ENCODE data around the gene CDC25B. TPM values are rescaled to one million over a fixed set of nuclear protein-coding genes. Genes with fewer than 3 reads are reported as not detected.
A peak's percentile ranks its signal among the peaks of the same experiment; 100 is the strongest.

The CDC25B gene
- total and polyA plus RNA-seq, 2 of the 8 experiments (the other 6 are each of a cell fraction or from before 2014, with no cell fraction given), result 21.7 to 31.2 TPM

DNA sequence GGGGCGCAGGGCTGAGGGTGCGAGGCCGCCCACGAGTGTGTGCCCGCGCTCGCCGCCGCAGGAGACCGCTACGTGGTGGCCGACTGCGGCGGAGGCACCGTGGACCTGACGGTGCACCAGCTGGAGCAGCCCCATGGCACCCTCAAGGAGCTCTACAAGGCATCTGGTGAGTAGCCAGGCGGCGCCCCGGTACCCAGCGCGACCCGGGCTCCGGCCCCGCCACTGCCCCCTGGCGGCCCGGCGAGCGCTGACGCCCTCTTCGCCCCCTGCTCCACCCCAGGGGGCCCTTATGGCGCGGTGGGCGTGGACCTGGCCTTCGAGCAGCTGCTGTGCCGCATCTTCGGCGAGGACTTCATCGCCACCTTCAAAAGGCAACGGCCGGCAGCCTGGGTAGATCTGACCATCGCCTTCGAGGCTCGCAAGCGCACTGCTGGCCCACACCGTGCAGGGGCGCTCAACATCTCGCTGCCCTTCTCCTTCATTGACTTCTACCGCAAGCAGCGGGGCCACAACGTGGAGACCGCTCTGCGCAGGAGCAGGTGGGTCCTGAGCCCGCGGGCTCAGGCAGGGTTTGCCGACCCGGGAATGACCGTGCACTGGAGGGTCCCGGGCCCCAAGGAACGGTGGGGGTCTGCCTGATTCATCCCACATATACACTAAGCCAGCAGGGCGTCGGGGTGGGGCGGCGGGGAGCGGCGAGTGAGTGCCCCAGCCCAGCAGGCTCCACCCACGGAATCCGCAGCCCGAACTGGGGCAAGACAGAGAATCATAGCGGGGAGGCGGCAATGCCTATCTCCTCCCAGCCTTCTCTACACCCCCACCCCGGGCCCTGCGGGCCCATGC is 46.2 kb upstream of the CDC25B start (continued):
- no peak for TF ChIP-seq GTF2F1 (IDR thresholded peaks at IDR 0.05; ENCODE audit: borderline replicate concordance, low read depth, low read length)
- TF ChIP-seq CTCF (IDR thresholded peaks at IDR 0.05; ENCODE audit: control extremely low read depth in 1 of 3, insufficient read depth in 1 of 3, low read depth in 1 of 3, low read length in 3 of 3), result peak; percentile 79 to 99 (median 84)
- peak; percentile 52; the same call in 1 of the 2 replicates for TF ChIP-seq TBP (IDR thresholded peaks at IDR 0.05; ENCODE audit: low read depth, low read length)
- no peak for TF ChIP-seq JUN (IDR thresholded peaks at IDR 0.05; ENCODE audit: low read depth, low read length)
- TF ChIP-seq CEBPB (IDR thresholded peaks at IDR 0.05; ENCODE audit: low read depth, low read length), result no peak
- TF ChIP-seq, protein P1, sequence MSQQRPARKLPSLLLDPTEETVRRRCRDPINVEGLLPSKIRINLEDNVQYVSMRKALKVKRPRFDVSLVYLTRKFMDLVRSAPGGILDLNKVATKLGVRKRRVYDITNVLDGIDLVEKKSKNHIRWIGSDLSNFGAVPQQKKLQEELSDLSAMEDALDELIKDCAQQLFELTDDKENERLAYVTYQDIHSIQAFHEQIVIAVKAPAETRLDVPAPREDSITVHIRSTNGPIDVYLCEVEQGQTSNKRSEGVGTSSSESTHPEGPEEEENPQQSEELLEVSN (IDR thresholded peaks at IDR 0.05), result peak; percentile 63; the same call in 1 of the 2 replicates
- no peak; the same call in 1 of the 2 replicates for TF ChIP-seq POLR2AphosphoS5 (IDR thresholded peaks at IDR 0.05; ENCODE audit: low read depth, low read length)
- TF ChIP-seq BCL11A (IDR thresholded peaks at IDR 0.05; ENCODE audit: low read depth in 2 of 2, low read length in 2 of 2), result no peak
- TF ChIP-seq NRF1 (IDR thresholded peaks at IDR 0.05; ENCODE audit: low read depth, low read length), result no peak
- no peak for TF ChIP-seq HDAC6 (IDR thresholded peaks at IDR 0.05; ENCODE audit: low read depth, low read length)
- TF ChIP-seq, protein P2, sequence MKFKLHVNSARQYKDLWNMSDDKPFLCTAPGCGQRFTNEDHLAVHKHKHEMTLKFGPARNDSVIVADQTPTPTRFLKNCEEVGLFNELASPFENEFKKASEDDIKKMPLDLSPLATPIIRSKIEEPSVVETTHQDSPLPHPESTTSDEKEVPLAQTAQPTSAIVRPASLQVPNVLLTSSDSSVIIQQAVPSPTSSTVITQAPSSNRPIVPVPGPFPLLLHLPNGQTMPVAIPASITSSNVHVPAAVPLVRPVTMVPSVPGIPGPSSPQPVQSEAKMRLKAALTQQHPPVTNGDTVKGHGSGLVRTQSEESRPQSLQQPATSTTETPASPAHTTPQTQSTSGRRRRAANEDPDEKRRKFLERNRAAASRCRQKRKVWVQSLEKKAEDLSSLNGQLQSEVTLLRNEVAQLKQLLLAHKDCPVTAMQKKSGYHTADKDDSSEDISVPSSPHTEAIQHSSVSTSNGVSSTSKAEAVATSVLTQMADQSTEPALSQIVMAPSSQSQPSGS (IDR thresholded peaks at IDR 0.05; ENCODE audit: low read length), result peak; percentile 66; the same call in 1 of the 2 replicates
- TF ChIP-seq NANOG (IDR thresholded peaks at IDR 0.05; ENCODE audit: insufficient read depth, low read depth, low read length, poor library complexity, severe bottlenecking), result no peak
- no peak for TF ChIP-seq SAP30 (IDR thresholded peaks at IDR 0.05; ENCODE audit: insufficient read depth, insufficient replicate concordance, low read length)
- peak; percentile 71; the same call in 1 of the 2 replicates for TF ChIP-seq MAX (IDR thresholded peaks at IDR 0.05)
- TF ChIP-seq RFX5 (IDR thresholded peaks at IDR 0.05; ENCODE audit: borderline replicate concordance, low read depth, low read length), result no peak
- TF ChIP-seq CREB1 (IDR thresholded peaks at IDR 0.05), result peak; percentile 69
- TF ChIP-seq TCF12 (IDR thresholded peaks at IDR 0.05; ENCODE audit: low read depth, low read length), result 0 out of 2 replicates have a peak, but pooled peaks have one; percentile 2

Measured in H1 (cell line).